HEK293 (cell line): ENCODE measurements around the gene SEMA4C.
A peak's percentile ranks its signal among the peaks of the same experiment; 100 is the strongest.

ENCODE experiments used
- CTCF ChIA-PET: fragments of 350-600 bp; formaldehyde crosslinking; extraction: SDS; loops from one replicate; lab custom pipeline; 2021; ENCODE audit warnings: antibody characterized with exemption; lab: Yijun Ruan, JAX
- POLR2A ChIA-PET: fragments of 300-600 bp; formaldehyde crosslinking; extraction: SDS; loops from one replicate; lab custom pipeline; 2020; ENCODE audit warnings: antibody characterized with exemption, inconsistent platforms; lab: Yijun Ruan, JAX
- H3K27ac ChIP-seq: fragments of 200-500 bp; sonication (Bioruptor generic); 2 replicates; pipeline ENCODE4 v1.5.1; 2014; ENCODE audit warnings: low read depth, low read length, control low read depth, inconsistent platforms; ENCODE audit errors: extremely low read depth
- H3K36me3 ChIP-seq, 2 experiments: fragments of 200-500 bp in 1 of 2; sonication (Bioruptor generic) in 1 of 2; 1 replicate in 1 of 2; 2 replicates in 1 of 2; pipeline ENCODE4 v1.5.1; 2014 to 2017; ENCODE audit warnings: inconsistent platforms in 2 of 2, low read length in 2 of 2; ENCODE audit not compliant: control insufficient read depth in 2 of 2, insufficient read depth in 1 of 2
- H3K4me1 ChIP-seq: fragments of 200-500 bp; sonication (Bioruptor generic); 2 replicates; pipeline ENCODE4 v1.5.1; 2014; ENCODE audit warnings: mild to moderate bottlenecking, low read length, inconsistent platforms; ENCODE audit not compliant: control insufficient read depth, insufficient read depth
- H3K4me3 ChIP-seq: 2 replicates; pipeline ENCODE4 v1.5.1; 2011; ENCODE audit warnings: low read depth, mild to moderate bottlenecking, control low read depth, low read length, moderate library complexity
- H3K9me3 ChIP-seq: fragments of 200-500 bp; sonication (Bioruptor generic); 2 replicates; pipeline ENCODE4 v1.5.1; 2014; ENCODE audit warnings: low read depth, low read length, inconsistent platforms; ENCODE audit not compliant: control insufficient read depth, insufficient read depth
- EGR2 ChIP-seq: fragments of 450-650 bp; formaldehyde crosslinking; IDR thresholded peaks from 2 replicates; pipeline ENCODE4 v1.5.1; 2016; ENCODE audit warnings: low read depth, missing biosample characterization, missing genetic modification characterization
- HOXD13 ChIP-seq: sonication (generic); formaldehyde crosslinking; IDR thresholded peaks from 2 replicates; pipeline ENCODE4 v1.8.0; 2022; ENCODE audit warnings: missing genetic modification reagents, borderline replicate concordance
- RBAK ChIP-seq: fragments of 450-650 bp; formaldehyde crosslinking; IDR thresholded peaks from 2 replicates; pipeline ENCODE4 v1.5.1; 2016; ENCODE audit warnings: missing biosample characterization, missing genetic modification characterization
- REPIN1 ChIP-seq: fragments of 450-650 bp; formaldehyde crosslinking; IDR thresholded peaks from 2 replicates; pipeline ENCODE4 v1.5.1; 2017; ENCODE audit warnings: missing biosample characterization, missing genetic modification characterization, low read depth
- ZNF138 ChIP-seq: fragments of 450-650 bp; formaldehyde crosslinking; IDR thresholded peaks from 2 replicates; pipeline ENCODE4 v1.5.1; 2016; ENCODE audit warnings: missing biosample characterization, missing genetic modification characterization, borderline replicate concordance
- ZNF184 ChIP-seq: fragments of 450-650 bp; IDR thresholded peaks from 2 replicates; pipeline ENCODE4 v1.5.1; 2018; ENCODE audit warnings: missing biosample characterization, mild to moderate bottlenecking, missing genetic modification characterization
- ZNF19 ChIP-seq: fragments of 450-650 bp; formaldehyde crosslinking; IDR thresholded peaks from 2 replicates; pipeline ENCODE4; 2016; ENCODE audit warnings: missing biosample characterization, missing genetic modification characterization, low read depth
- ZNF221 ChIP-seq: fragments of 450-650 bp; formaldehyde crosslinking; IDR thresholded peaks from 2 replicates; pipeline ENCODE4 v1.5.1; 2017; ENCODE audit warnings: missing biosample characterization, missing genetic modification characterization, borderline replicate concordance
- ZNF223 ChIP-seq: fragments of 450-650 bp; formaldehyde crosslinking; IDR thresholded peaks from 2 replicates; pipeline ENCODE4 v1.5.1; 2016; ENCODE audit warnings: missing biosample characterization, missing genetic modification characterization
- ZNF292 ChIP-seq: fragments of 450-650 bp; formaldehyde crosslinking; IDR thresholded peaks from 2 replicates; pipeline ENCODE4 v1.5.1; 2016; ENCODE audit warnings: low read depth, missing biosample characterization, missing genetic modification characterization, borderline replicate concordance
- ZNF335 ChIP-seq: fragments of 450-650 bp; formaldehyde crosslinking; conservative IDR thresholded peaks from 2 replicates; pipeline ENCODE4 v1.5.1; 2016; ENCODE audit warnings: missing biosample characterization, missing genetic modification characterization
- ZNF341 ChIP-seq: fragments of 450-650 bp; formaldehyde crosslinking; IDR thresholded peaks from 2 replicates; pipeline ENCODE4; 2016; ENCODE audit warnings: low read depth, missing biosample characterization, missing genetic modification characterization
- ZNF37A ChIP-seq: fragments of 450-650 bp; IDR thresholded peaks from 2 replicates; pipeline ENCODE4 v1.5.1; 2018; ENCODE audit warnings: missing biosample characterization, missing genetic modification characterization
- ZNF404 ChIP-seq: fragments of 450-650 bp; formaldehyde crosslinking; IDR thresholded peaks from 2 replicates; pipeline ENCODE4 v1.5.1; 2017; ENCODE audit warnings: missing biosample characterization, missing genetic modification characterization
- ZNF549 ChIP-seq: fragments of 450-650 bp; IDR thresholded peaks from 2 replicates; pipeline ENCODE4 v1.5.1; 2018; ENCODE audit warnings: missing biosample characterization, missing genetic modification characterization, mild to moderate bottlenecking, inconsistent platforms, moderate library complexity
- ZNF670 ChIP-seq: fragments of 450-650 bp; formaldehyde crosslinking; IDR thresholded peaks from 2 replicates; pipeline ENCODE4 v1.5.1; 2016; ENCODE audit warnings: missing biosample characterization, missing genetic modification characterization, low read depth
- ZNF768 ChIP-seq: fragments of 450-650 bp; formaldehyde crosslinking; IDR thresholded peaks from 2 replicates; pipeline ENCODE4 v1.5.1; 2018; ENCODE audit warnings: missing biosample characterization, mild to moderate bottlenecking, missing genetic modification characterization
- ZSCAN30 ChIP-seq: fragments of 450-650 bp; IDR thresholded peaks from 2 replicates; pipeline ENCODE4 v1.5.1; 2018; ENCODE audit warnings: missing biosample characterization, mild to moderate bottlenecking, missing genetic modification characterization, moderate library complexity
- TF ChIP-seq, protein P1 (sequence below): fragments of 450-650 bp; formaldehyde crosslinking; IDR thresholded peaks from 2 replicates; pipeline ENCODE4 v1.5.0; 2017; ENCODE audit warnings: missing biosample characterization, missing genetic modification characterization, borderline replicate concordance
- TF ChIP-seq, protein P2 (sequence below): fragments of 450-650 bp; formaldehyde crosslinking; IDR thresholded peaks from 2 replicates; pipeline ENCODE4 v1.5.1; 2017; ENCODE audit warnings: missing biosample characterization, missing genetic modification characterization
- TF ChIP-seq, protein P3 (sequence below): fragments of 450-650 bp; formaldehyde crosslinking; IDR thresholded peaks from 2 replicates; pipeline ENCODE4; 2016; ENCODE audit warnings: missing biosample characterization, missing genetic modification characterization
- TF ChIP-seq, protein P4 (sequence below): fragments of 450-650 bp; formaldehyde crosslinking; IDR thresholded peaks from 2 replicates; pipeline ENCODE4 v1.5.1; 2017; ENCODE audit warnings: missing biosample characterization, missing genetic modification characterization
- TF ChIP-seq, protein P5 (sequence below): fragments of 450-650 bp; formaldehyde crosslinking; IDR thresholded peaks from 2 replicates; pipeline ENCODE4 v1.5.1; 2016; ENCODE audit warnings: missing biosample characterization, missing genetic modification characterization
- TF ChIP-seq, protein P6 (sequence below): fragments of 450-650 bp; formaldehyde crosslinking; IDR thresholded peaks from 2 replicates; pipeline ENCODE4 v1.5.1; 2016; ENCODE audit warnings: missing biosample characterization, missing genetic modification characterization

Gene SEMA4C

DNA sequence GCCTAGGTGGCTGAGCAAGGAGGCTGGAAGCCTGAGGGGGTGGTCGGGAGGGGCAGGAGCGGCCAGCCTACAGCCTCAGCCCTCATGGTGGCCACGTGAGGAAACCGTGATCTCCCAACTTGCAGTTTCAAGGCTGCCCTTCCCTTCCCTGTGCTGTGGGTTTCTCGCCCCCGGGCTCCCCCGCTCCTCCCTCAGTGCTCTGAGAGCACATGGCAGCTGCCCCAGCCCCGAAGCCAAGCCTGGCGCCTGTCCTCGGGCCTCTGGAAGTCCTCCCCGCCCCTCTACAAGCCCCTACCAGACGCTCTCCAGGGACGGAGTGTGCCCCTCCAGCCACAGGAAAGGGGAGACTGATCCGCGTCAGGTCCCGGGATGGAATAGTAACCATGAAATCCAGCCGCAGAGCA is 25.5 kb downstream of the SEMA4C start (continued):
- TF ChIP-seq, protein P1, sequence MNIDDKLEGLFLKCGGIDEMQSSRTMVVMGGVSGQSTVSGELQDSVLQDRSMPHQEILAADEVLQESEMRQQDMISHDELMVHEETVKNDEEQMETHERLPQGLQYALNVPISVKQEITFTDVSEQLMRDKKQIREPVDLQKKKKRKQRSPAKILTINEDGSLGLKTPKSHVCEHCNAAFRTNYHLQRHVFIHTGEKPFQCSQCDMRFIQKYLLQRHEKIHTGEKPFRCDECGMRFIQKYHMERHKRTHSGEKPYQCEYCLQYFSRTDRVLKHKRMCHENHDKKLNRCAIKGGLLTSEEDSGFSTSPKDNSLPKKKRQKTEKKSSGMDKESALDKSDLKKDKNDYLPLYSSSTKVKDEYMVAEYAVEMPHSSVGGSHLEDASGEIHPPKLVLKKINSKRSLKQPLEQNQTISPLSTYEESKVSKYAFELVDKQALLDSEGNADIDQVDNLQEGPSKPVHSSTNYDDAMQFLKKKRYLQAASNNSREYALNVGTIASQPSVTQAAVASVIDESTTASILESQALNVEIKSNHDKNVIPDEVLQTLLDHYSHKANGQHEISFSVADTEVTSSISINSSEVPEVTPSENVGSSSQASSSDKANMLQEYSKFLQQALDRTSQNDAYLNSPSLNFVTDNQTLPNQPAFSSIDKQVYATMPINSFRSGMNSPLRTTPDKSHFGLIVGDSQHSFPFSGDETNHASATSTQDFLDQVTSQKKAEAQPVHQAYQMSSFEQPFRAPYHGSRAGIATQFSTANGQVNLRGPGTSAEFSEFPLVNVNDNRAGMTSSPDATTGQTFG (tag by site-specific recombination) = no peak
- no peak for TF ChIP-seq ZNF335 (tag by site-specific recombination)
- no peak for TF ChIP-seq ZNF549
- TF ChIP-seq ZNF670 (tag by site-specific recombination) = no peak
- TF ChIP-seq, protein P2, sequence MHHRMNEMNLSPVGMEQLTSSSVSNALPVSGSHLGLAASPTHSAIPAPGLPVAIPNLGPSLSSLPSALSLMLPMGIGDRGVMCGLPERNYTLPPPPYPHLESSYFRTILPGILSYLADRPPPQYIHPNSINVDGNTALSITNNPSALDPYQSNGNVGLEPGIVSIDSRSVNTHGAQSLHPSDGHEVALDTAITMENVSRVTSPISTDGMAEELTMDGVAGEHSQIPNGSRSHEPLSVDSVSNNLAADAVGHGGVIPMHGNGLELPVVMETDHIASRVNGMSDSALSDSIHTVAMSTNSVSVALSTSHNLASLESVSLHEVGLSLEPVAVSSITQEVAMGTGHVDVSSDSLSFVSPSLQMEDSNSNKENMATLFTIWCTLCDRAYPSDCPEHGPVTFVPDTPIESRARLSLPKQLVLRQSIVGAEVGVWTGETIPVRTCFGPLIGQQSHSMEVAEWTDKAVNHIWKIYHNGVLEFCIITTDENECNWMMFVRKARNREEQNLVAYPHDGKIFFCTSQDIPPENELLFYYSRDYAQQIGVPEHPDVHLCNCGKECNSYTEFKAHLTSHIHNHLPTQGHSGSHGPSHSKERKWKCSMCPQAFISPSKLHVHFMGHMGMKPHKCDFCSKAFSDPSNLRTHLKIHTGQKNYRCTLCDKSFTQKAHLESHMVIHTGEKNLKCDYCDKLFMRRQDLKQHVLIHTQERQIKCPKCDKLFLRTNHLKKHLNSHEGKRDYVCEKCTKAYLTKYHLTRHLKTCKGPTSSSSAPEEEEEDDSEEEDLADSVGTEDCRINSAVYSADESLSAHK (tag by site-specific recombination) = peak; percentile 97
- TF ChIP-seq, protein P3, sequence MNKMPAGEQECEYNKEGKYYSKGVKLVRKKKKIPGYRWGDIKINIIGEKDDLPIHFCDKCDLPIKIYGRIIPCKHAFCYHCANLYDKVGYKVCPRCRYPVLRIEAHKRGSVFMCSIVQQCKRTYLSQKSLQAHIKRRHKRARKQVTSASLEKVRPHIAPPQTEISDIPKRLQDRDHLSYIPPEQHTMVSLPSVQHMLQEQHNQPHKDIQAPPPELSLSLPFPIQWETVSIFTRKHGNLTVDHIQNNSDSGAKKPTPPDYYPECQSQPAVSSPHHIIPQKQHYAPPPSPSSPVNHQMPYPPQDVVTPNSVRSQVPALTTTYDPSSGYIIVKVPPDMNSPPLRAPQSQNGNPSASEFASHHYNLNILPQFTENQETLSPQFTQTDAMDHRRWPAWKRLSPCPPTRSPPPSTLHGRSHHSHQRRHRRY (tag by site-specific recombination) = no peak
- no peak for TF ChIP-seq ZNF768
- TF ChIP-seq ZSCAN30 (tag by site-specific recombination) = no peak
- no peak for TF ChIP-seq ZNF292 (tag by site-specific recombination)
- TF ChIP-seq RBAK (tag by site-specific recombination) = no peak
- peak; percentile 51 for TF ChIP-seq EGR2 (tag by site-specific recombination)
- TF ChIP-seq, protein P4, sequence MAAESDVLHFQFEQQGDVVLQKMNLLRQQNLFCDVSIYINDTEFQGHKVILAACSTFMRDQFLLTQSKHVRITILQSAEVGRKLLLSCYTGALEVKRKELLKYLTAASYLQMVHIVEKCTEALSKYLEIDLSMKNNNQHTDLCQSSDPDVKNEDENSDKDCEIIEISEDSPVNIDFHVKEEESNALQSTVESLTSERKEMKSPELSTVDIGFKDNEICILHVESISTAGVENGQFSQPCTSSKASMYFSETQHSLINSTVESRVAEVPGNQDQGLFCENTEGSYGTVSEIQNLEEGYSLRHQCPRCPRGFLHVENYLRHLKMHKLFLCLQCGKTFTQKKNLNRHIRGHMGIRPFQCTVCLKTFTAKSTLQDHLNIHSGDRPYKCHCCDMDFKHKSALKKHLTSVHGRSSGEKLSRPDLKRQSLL (tag by site-specific recombination) = no peak
- TF ChIP-seq ZNF404 (tag by site-specific recombination) = no peak
- TF ChIP-seq, protein P5, sequence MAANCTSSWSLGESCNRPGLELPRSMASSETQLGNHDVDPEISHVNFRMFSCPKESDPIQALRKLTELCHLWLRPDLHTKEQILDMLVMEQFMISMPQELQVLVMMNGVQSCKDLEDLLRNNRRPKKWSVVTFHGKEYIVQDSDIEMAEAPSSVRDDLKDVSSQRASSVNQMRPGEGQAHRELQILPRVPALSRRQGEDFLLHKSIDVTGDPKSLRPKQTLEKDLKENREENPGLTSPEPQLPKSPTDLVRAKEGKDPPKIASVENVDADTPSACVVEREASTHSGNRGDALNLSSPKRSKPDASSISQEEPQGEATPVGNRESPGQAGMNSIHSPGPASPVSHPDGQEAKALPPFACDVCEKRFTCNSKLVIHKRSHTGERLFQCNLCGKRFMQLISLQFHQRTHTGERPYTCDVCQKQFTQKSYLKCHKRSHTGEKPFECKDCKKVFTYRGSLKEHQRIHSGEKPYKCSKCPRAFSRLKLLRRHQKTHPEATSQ (tag by site-specific recombination) = no peak

DNA sequence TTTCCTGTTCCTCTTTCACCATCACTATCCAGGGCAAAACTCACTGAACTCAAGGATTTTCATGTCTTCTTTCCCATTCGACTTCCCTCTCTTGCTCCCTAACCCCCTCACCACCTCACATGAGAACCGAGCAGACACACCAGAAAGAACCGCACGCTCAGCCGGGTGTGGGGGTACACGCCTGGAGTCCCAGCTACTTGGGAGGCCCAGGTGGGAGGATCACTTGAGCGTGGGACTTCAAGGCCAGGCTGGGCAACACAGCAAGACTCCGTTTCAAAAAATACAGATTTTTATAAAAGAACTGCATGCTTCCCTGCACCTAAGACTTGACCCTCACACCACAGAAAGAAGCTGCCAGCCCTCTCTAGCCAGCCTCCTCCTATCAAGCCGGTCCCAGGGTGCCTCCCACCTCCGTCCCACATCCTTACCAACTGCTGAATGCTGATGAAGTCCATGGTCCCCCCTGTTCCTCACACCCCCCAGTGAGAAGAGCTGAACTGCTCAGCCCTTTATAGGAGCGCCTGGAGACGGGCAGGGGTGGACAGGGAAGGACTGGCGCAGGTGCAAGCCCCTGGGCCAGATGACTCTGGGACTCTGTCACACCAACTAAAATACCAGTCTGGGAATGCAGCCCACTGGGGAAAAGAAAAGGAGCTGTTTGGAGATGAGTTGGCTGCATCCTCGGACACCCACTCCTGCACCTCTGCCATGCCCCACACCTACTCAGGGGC is 26.2 kb downstream of the SEMA4C start, which contains the start of gene ANKRD23:
Gene ANKRD23 (minus strand): TSS at position 484 of the 731 bp plus-strand sequence. CDS start 29 bp downstream, at position 455.
- H3K36me3 ChIP-seq = peaks cover 8 to 45% of the 10 kb centered on the region in 2 experiments
- H3K4me1 ChIP-seq = no peaks in the 10 kb centered on the region
- H3K27ac ChIP-seq = no peak within 1 kb of the TSS
- no peaks in the 10 kb centered on the region for H3K9me3 ChIP-seq
- CTCF ChIA-PET = interaction anchor here (0.5 to 2.1 kb wide), 6 partner anchors 13 to 850 kb away, joined by 3 to 5 read pairs (median 4); partner anchors contain the start of genes ANKRD36 and ANKRD39
- H3K4me3 ChIP-seq = no peak within 1 kb of the TSS
- POLR2A ChIA-PET = interaction anchor here (0.9 to 2.3 kb wide), 2 partner anchors 14 to 28 kb away, joined by 4 to 11 read pairs; partner anchors contain the start of genes ANKRD39 and CNNM3
- no peak for TF ChIP-seq ZNF184 (tag by site-specific recombination)
- TF ChIP-seq ZSCAN30 (tag by site-specific recombination) = no peak
- no peak for TF ChIP-seq ZNF221 (tag by site-specific recombination)
- TF ChIP-seq ZNF223 (tag by site-specific recombination) = no peak
- no peak for TF ChIP-seq REPIN1 (tag by site-specific recombination)
- TF ChIP-seq RBAK (tag by site-specific recombination) = no peak
- TF ChIP-seq HOXD13 (CRISPR knock-in tag) = no peak
- TF ChIP-seq, protein P6, sequence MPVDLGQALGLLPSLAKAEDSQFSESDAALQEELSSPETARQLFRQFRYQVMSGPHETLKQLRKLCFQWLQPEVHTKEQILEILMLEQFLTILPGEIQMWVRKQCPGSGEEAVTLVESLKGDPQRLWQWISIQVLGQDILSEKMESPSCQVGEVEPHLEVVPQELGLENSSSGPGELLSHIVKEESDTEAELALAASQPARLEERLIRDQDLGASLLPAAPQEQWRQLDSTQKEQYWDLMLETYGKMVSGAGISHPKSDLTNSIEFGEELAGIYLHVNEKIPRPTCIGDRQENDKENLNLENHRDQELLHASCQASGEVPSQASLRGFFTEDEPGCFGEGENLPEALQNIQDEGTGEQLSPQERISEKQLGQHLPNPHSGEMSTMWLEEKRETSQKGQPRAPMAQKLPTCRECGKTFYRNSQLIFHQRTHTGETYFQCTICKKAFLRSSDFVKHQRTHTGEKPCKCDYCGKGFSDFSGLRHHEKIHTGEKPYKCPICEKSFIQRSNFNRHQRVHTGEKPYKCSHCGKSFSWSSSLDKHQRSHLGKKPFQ (tag by site-specific recombination) = no peak
- TF ChIP-seq ZNF341 = no peak
- TF ChIP-seq ZNF19 (tag by site-specific recombination) = no peak
- no peak for TF ChIP-seq ZNF335 (tag by site-specific recombination)
- no peak for TF ChIP-seq ZNF37A
- no peak for TF ChIP-seq ZNF138 (tag by site-specific recombination)
